Caco-2 (cell line): ENCODE measurements around the gene ADA. TPM values are rescaled to one million over a fixed set of nuclear protein-coding genes. Genes with fewer than 3 reads are reported as not detected.

ENCODE experiments used
- BruUV-seq: library from RNA; stranded (reverse); fragments of 400-500 nt; replicated peaks from 2 replicates; lab custom pipeline; 2021; lab: Mats Ljungman, UMichigan
- CTCF ChIA-PET: fragments of 300-600 bp; sonication (Branson Sonifier 250); formaldehyde crosslinking; loops from one replicate; lab custom pipeline; 2022; ENCODE audit warnings: antibody characterized with exemption; lab: Charles Lee
- POLR2A ChIA-PET: fragments of 300-600 bp; sonication (Branson Sonifier 250); formaldehyde crosslinking; loops from one replicate; lab custom pipeline; 2022; ENCODE audit warnings: antibody characterized with exemption; lab: Charles Lee
- DNase-seq, 2 experiments: peaks; one replicate each; pipeline versions ENCODE4 v3.0.0 to v3.0.0-alpha.2; 2020 to 2022
- H3K27me3 ChIP-seq: replicated peaks from 2 replicates; pipeline ENCODE4 v1.6.0; 2011; ENCODE audit warnings: low read length; ENCODE audit not compliant: control insufficient read depth, insufficient read depth
- H3K36me3 ChIP-seq: 2 replicates; pipeline ENCODE4 v1.5.1; 2011; ENCODE audit warnings: low read length; ENCODE audit not compliant: control insufficient read depth, insufficient read depth
- H3K4me1 ChIP-seq: fragments of 250-450 bp; sonication (Bioruptor Pico); 2 replicates; pipeline ENCODE4 v1.5.1; 2020; ENCODE audit warnings: mild to moderate bottlenecking
- H3K4me3 ChIP-seq: 2 replicates; pipeline ENCODE4 v1.5.1; 2011; ENCODE audit warnings: low read depth, mild to moderate bottlenecking, control low read depth, low read length
- H3K9me3 ChIP-seq: fragments of 250-450 bp; sonication (Bioruptor Pico); 2 replicates; pipeline ENCODE4 v1.5.1; 2020; ENCODE audit warnings: mild to moderate bottlenecking, moderate library complexity
- H3K27ac Mint-ChIP-seq: one replicate; pipeline ENCODE4 v1.8.0; 2022; ENCODE audit warnings: mixed read lengths; ENCODE audit not compliant: unreplicated experiment
- H3K27me3 Mint-ChIP-seq: one replicate; pipeline ENCODE4 v1.8.0; 2022; ENCODE audit warnings: mixed read lengths; ENCODE audit not compliant: insufficient read depth, unreplicated experiment
- H3K36me3 Mint-ChIP-seq: one replicate; pipeline ENCODE4 v1.8.0; 2022; ENCODE audit warnings: mild to moderate bottlenecking, mixed read lengths; ENCODE audit not compliant: insufficient read depth, unreplicated experiment
- H3K4me1 Mint-ChIP-seq: one replicate; pipeline ENCODE4 v1.8.0; 2022; ENCODE audit warnings: low read depth, mixed read lengths; ENCODE audit not compliant: unreplicated experiment
- H3K4me3 Mint-ChIP-seq: one replicate; pipeline ENCODE4 v1.8.0; 2022; ENCODE audit warnings: mild to moderate bottlenecking, moderate library complexity, mixed read lengths; ENCODE audit not compliant: unreplicated experiment
- H3K9me3 Mint-ChIP-seq: one replicate; pipeline ENCODE4 v1.8.0; 2022; ENCODE audit warnings: mixed read lengths; ENCODE audit not compliant: unreplicated experiment
- intact Hi-C: fragments of 100-400 bp; cut with micrococcal nuclease; formaldehyde crosslinking; loops from one replicate; pipeline ENCODE4 v1.10.0; 2022; ENCODE audit not compliant: unreplicated experiment
- total RNA-seq: library from RNA; stranded (reverse); gene quantifications from 2 replicates; pipeline ENCODE4 v1.2.3, GENCODE V29; 2022
- TF ChIP-seq, protein P1 (sequence below), 2 experiments: fragments of 200-600 bp in 1 of 2; IDR thresholded peaks; 1 replicate in 1 of 2; 2 replicates in 1 of 2; pipeline versions ENCODE4 v1.5.1 to v1.8.0; 2011 to 2022; ENCODE audit warnings: antibody characterized with exemption in 1 of 2, control low read depth in 1 of 2, inconsistent platforms in 1 of 2, low read depth in 1 of 2, low read length in 1 of 2, mild to moderate bottlenecking in 1 of 2, moderate library complexity in 1 of 2; ENCODE audit not compliant: insufficient read depth in 1 of 2, severe bottlenecking in 1 of 2, unreplicated experiment in 1 of 2

The ADA gene
- total RNA-seq, 1 experiment from 2014 or later, result 21.1 TPM

DNA sequence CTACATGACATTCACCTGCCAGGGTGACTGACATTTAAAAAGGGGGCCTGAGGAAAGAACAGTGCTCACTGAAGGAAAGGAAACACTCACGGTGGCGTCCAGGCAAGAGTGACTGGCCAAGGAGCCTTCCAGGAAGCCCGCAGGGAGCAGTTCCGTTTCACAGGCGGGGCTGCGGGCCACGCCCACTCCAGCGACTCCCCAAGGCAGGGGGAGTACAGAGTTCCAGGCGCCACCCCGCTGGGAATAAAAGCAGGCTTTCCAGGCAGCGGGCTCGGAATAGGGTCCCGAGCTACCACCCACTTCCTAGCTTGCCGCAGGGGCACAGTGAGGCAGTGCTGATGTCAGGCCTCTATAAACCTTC is 34.9 kb downstream of the ADA start:
- H3K36me3 ChIP-seq, result no peaks in the 10 kb centered on the region
- no peaks in the 10 kb centered on the region for H3K4me1 ChIP-seq
- Mint-ChIP-seq H3K27me3 (no peaks in the 10 kb centered on the region), H3K4me1 (no peaks in the 10 kb centered on the region), H3K36me3 (peaks cover 16% of the 10 kb centered on the region), H3K27ac (peak overlapping the region; percentile 1), H3K4me3 (no peak overlapping the region), H3K9me3 (no peaks in the 10 kb centered on the region)
- no peaks in the 10 kb centered on the region for H3K27me3 ChIP-seq
- TF ChIP-seq, protein P1, sequence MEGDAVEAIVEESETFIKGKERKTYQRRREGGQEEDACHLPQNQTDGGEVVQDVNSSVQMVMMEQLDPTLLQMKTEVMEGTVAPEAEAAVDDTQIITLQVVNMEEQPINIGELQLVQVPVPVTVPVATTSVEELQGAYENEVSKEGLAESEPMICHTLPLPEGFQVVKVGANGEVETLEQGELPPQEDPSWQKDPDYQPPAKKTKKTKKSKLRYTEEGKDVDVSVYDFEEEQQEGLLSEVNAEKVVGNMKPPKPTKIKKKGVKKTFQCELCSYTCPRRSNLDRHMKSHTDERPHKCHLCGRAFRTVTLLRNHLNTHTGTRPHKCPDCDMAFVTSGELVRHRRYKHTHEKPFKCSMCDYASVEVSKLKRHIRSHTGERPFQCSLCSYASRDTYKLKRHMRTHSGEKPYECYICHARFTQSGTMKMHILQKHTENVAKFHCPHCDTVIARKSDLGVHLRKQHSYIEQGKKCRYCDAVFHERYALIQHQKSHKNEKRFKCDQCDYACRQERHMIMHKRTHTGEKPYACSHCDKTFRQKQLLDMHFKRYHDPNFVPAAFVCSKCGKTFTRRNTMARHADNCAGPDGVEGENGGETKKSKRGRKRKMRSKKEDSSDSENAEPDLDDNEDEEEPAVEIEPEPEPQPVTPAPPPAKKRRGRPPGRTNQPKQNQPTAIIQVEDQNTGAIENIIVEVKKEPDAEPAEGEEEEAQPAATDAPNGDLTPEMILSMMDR (IDR thresholded peaks at IDR 0.05; ENCODE audit: insufficient read depth in 1 of 2, low read depth in 1 of 2, low read length in 1 of 2, severe bottlenecking in 1 of 2, unreplicated experiment in 1 of 2), result no peak
- ChIA-PET POLR2A (no interaction called here), CTCF (no interaction called here)
- no peaks in the 10 kb centered on the region for H3K9me3 ChIP-seq
- DNase-seq, result no peak
- intact Hi-C loops, result no loop called here
- no peak overlapping the region for H3K4me3 ChIP-seq
- BruUV-seq, result no TSS peak

GRCh38 chr20:44615876-44616603 is 35.5 kb downstream of the ADA start:
- H3K4me3 Mint-ChIP-seq, result no peak overlapping the region
- POLR2A ChIA-PET, result no interaction called here
- CTCF ChIA-PET, result interaction anchor here (0.6 kb wide), 1 partner anchor 407 kb away, joined by 3 read pairs; no protein-coding TSS in a partner anchor

DNA sequence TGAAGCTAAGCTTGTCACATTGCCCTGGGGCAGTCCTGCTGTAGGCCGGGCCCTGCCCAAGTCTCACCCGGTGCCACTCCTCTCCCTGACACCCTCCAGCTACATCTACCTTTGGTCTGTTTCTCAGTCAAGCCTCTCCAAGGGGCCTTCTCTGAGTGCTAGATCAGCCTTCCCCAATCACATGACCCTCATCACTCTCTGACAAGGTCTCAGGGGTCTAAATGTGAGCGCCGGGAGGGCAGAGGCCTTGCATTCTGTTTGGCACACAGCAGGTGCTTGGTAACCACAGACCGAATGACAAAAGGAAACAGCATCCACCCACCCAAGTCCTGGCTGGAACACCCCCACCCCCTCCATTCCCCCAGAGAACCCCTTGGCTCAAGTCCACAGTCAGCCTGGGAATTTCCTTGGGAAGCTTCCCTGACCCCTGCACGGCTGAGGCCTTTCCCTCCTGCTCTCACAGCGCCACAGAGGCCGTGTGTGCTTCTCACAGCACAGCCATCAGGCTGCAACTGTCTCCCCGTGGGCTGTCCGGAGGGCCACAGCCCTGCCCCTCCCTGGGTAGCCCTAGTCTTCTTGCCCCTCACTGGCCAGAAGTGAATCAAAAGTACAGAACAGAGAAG is 36.2 kb downstream of the ADA start:
- TF ChIP-seq, protein P1 (IDR thresholded peaks at IDR 0.05; ENCODE audit: insufficient read depth in 1 of 2, low read depth in 1 of 2, low read length in 1 of 2, severe bottlenecking in 1 of 2, unreplicated experiment in 1 of 2), result no peak
- no peak overlapping the region for H3K27ac Mint-ChIP-seq
- CTCF ChIA-PET, result interaction anchor here (0.6 kb wide), 1 partner anchor 406 kb away, joined by 3 read pairs; no protein-coding TSS in a partner anchor
- no peaks in the 10 kb centered on the region for H3K27me3 Mint-ChIP-seq
- H3K36me3 ChIP-seq, result no peaks in the 10 kb centered on the region
- H3K4me3 ChIP-seq, result no peak overlapping the region
- no peaks in the 10 kb centered on the region for H3K9me3 Mint-ChIP-seq
- no peak for DNase-seq
- H3K4me1 Mint-ChIP-seq, result peaks cover 4% of the 10 kb centered on the region
- H3K27me3 ChIP-seq, result no peaks in the 10 kb centered on the region
- no peaks in the 10 kb centered on the region for H3K4me1 ChIP-seq
- no peaks in the 10 kb centered on the region for H3K9me3 ChIP-seq
- no TSS peak for BruUV-seq
- POLR2A ChIA-PET, result no interaction called here
- peaks cover 14% of the 10 kb centered on the region for H3K36me3 Mint-ChIP-seq
- H3K4me3 Mint-ChIP-seq, result no peak overlapping the region
- intact Hi-C loops, result no loop called here

More at GRCh38 chr20:44615876-44616603, 35.5 kb downstream of the ADA start:
- H3K9me3 ChIP-seq, result no peaks in the 10 kb centered on the region
- H3K4me3 ChIP-seq, result no peak overlapping the region
- no peaks in the 10 kb centered on the region for H3K36me3 ChIP-seq
- Mint-ChIP-seq H3K9me3 (no peaks in the 10 kb centered on the region), H3K36me3 (peaks cover 16% of the 10 kb centered on the region), H3K27me3 (no peaks in the 10 kb centered on the region), H3K27ac (peak overlapping the region; percentile 1), H3K4me1 (no peaks in the 10 kb centered on the region)
- H3K27me3 ChIP-seq, result no peaks in the 10 kb centered on the region
- intact Hi-C loops, result no loop called here
- TF ChIP-seq, protein P1 (IDR thresholded peaks at IDR 0.05; ENCODE audit: insufficient read depth in 1 of 2, low read depth in 1 of 2, low read length in 1 of 2, severe bottlenecking in 1 of 2, unreplicated experiment in 1 of 2), result no peak
- no peaks in the 10 kb centered on the region for H3K4me1 ChIP-seq
- DNase-seq, result no peak
- no TSS peak for BruUV-seq
